GM18511 (cell line): ENCODE results near the gene CPS1.

Experiments
- ATAC-seq: cut with Tn5 transposase; IDR thresholded peaks from one replicate; pipeline ENCODE4 v1.9.1; 2021; ENCODE audit warnings: mild to moderate bottlenecking, moderate library complexity; ENCODE audit not compliant: unreplicated experiment

The CPS1 gene

DNA sequence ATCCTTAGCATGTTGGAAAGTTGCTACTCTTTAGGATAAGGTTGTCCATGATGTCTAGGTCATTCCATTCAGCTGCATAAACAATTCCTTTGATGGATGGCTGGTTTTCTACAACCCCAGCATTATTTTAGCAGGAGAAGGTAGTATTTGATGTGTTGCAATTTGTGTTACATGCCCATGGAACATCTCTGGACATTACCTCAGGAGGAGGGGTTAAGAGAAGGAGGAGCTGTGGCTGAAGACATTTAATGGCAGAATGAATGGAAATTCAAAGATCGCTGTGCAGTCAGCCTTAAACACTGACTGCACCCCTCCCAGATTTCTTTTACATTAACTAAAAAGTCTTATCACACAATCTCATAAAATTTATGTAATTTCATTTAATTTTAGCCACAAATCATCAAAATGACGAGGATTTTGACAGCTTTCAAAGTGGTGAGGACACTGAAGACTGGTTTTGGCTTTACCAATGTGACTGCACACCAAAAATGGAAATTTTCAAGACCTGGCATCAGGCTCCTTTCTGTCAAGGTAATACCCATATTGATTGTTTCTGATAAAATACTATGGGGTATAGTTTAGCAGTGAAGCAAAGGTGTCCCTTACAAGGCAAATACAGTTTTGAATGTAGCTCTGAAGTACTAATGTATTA lies at the start of gene CPS1:
Gene CPS1, plus strand, starts transcription at position 271 of the 652 bp plus-strand sequence. Its CDS starts 135 bp downstream, at position 406.
- no peak for ATAC-seq

DNA sequence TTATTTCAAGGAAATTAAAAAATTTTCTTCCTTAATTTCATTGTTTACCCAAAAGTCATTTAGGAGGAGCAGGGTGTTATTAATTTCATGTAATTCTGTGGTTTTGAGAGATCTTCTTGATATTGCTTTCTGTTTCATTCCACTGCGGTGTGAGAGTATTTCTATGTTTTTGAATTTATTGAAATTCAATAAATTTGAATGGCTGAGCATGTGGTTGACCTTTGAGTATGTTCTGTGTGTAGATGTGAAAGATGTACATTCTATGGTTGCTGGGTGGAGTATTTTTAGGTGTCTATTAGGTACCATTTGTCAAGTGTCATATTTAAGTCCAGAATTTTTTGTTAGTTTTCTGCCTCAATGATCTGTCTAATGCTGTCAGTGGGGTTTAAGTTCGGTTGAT lies 40.5 kb upstream of the CPS1 start:
- ATAC-seq: no peak

DNA sequence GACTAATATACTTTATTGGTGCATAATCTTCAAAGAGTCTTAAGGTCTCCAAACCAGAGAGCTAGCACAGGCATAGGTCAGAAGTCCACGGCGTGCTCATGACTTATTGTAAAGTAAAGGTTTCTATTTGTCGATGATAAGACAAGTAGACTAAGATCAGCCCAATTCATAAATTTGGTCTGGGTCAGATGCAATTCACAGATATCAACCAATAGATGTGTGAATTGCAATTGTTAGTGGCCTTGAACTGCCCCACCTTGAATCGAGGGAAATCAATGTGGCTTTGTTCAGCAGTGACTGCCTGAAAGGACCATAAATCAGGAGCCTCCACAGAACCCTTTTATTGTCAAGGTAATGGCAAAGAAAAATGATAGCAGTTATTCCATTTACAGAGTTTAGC lies 39.1 kb upstream of the CPS1 start:
- no peak for ATAC-seq

DNA sequence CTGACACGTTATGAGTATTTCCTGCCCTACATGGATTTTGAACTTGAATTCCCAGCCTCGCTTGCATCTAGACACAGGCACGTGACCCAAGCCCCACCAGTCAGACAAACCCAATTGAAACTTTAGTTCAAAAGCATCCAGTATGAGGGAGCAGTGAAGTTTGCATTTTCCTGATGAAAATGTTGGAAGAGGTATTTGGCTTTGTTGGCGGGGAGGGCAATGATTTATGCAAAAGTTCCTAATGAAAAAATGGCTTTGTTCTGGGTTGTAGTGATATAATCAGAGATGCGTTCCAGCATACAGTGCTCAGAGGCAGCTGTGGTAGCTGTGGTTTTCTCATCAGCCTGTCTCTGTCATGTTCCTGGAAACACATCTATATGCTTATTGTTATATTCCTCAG lies 36.8 kb upstream of the CPS1 start:
- no peak for ATAC-seq

DNA sequence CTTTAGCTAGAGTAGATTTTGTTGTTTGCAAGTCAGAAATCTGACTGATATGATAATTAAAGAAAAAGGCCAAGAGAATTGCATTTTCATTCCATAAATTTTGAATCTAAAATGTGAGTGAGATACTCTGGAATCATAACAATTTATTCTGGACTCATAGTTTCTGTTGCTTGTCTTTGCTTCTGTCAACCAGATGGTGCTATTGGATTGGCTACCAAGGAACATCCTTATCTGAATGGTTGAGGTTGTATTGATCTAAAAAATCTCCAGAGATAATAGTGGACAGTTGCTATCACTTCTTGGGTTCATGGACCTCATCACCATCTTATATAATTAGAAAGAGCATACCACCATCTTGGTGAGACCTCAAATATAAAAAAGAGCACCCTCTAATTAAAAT lies 34.0 kb upstream of the CPS1 start:
- ATAC-seq: no peak

DNA sequence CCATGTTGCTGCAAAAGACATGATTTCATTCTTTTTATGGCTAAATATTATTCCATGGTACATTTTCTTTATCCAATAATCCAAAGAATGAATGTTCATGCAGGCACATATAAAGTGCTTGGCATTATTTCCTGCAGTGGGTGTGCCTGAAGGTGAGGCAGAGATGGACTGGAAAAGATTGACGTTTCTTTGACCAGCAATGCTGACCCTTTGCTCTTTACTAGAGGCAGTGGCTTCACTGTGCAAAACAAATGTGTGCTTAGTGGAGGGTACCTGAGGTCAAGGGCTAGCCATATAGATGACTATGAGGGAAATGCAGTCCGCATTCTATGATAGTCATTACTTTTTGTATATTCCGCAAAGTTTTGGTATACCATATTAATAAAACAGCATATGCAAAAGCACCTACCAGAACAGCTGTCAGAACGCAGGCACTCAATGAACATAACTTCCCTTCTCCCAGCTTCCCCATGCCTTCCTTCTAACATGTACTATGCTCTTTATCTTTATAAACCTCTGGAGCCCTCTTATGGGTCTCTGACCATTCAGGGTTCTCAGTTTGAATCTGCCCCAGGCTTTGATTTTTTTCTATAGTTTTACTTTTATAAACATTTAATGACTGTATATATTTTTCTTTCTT lies 32.6 kb upstream of the CPS1 start:
- no peak for ATAC-seq

DNA sequence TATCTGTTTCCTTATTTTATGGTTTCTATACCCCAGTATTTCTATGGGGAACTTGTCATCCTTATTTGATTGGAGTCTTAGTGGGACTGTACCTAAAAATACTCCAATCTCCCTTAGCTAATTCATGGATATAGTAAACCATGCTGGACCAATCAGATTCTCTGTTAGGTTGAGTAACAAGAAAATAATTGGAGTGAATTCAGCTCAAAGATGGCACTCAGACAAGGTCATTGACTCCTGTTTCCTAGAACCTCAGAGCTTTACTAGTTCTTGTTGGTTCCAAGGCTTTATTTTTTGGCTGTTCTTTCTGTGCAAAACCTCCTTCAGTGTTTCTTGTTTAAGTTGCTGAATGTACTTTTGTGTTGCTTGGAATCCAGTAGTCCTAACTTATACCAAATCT lies 31.9 kb upstream of the CPS1 start:
- no peak for ATAC-seq

DNA sequence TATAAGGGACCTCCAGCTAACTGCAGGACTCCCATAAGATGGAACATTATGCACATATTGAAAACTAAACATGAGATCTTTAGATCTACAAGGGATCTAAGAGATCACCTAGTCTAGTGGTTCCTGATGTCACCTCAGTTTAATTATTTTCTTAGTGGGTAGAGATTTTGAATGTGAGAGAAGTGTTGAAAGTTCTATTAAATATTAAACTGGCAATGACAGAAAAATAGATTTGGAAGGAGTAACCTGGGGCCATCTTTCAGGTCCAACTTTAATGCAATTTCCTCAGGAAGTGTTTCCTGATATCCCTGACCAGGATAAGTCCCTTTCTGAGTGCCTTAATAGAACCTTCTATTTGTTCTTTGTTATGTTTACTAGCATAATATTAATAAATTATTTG lies 29.1 kb upstream of the CPS1 start:
- ATAC-seq: peak; percentile 73

DNA sequence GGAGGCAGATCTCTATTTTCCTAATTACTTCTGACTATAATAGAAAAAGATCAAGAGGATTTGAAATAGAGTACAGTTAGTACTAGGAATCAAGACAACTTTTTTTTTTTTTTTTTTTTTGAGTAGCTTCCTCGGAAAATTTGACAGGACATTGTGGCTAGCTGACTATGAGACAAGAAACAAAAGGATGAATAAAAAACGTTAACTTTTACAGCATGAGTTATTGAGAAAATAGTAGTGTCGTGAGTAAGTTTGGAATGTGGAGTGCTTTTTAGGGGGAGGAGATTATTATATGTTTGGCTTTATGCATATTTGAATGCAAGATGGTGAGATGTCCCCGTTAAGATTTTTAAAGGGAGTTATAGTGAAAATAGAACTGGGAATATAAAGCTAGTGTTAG lies 27.7 kb upstream of the CPS1 start:
- ATAC-seq: no peak

DNA sequence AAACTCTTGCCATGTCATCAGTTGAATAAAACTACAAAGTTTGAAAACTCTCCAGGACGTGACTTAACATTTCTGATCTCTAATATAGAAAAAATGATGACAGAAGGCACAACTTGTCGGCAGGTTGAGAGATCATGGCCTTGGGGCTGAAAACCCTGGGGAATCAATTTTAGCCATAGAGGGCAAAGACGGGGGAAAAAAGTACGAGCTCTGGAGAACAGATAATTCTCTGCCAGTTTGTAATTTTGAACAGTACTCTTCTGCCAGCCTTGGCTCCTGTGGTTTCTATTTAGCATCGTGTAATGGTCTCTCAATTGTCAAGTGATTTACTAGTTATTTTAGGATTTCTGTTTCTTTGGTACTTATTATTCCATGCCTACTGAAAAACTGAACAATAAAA lies 25.3 kb upstream of the CPS1 start:
- no peak for ATAC-seq

DNA sequence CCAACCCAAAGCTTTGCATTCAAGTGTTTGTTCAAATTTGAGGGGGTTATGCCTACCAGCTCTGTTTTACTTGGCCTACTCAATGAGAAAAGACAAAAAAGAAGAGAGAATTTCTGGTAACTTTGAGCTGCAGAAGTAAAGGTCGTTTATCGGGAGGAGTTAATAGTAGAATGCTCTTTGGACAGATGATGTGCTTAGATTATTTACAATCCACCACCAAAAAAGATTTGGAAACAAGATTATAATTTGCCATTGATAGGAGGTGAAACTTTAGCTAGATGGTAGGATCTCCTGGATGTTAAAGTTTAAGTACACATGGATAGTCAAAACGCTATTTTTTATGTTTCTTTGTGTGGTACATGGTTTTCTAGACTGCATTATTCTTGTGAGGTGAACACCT lies 24.9 kb upstream of the CPS1 start:
- no peak for ATAC-seq

DNA sequence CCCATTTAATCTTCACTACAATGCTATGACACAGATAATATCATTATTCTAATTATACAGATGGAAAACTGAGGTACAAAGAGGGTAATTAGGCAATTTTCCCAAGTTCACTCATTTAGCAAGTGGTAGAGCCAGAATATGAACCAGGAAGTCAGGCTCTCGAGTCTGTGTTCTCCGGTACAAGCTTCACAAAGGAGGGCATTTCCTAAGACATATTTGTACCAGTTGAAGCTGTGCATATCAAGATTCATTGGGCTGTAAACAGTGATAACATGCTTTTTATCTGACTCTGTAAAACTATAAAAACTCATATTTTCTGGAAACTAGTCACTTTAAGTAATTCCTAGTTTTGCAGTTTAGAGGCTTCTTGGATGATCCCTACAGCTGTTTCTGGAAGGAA lies 23.0 kb upstream of the CPS1 start:
- ATAC-seq: no peak

DNA sequence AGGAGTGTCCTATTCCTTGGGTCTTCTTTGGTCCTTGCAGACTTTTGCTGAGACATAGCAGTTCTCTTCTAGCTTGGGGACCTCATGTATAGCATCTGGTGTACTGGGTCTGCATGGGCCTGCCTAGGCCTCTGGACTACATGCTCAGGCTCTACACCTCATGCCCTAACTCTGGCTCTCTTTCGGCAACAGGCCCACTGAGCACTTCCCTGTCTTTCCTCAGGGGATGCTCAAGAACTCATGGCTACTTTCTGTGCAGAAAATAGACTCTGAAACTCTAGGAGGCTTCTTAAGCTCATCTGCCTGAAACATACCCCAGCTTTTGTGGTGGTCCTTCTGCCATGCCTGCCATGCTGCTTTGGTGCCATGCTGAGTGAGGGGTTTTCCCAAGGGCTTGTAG lies 21.5 kb upstream of the CPS1 start:
- ATAC-seq: no peak

DNA sequence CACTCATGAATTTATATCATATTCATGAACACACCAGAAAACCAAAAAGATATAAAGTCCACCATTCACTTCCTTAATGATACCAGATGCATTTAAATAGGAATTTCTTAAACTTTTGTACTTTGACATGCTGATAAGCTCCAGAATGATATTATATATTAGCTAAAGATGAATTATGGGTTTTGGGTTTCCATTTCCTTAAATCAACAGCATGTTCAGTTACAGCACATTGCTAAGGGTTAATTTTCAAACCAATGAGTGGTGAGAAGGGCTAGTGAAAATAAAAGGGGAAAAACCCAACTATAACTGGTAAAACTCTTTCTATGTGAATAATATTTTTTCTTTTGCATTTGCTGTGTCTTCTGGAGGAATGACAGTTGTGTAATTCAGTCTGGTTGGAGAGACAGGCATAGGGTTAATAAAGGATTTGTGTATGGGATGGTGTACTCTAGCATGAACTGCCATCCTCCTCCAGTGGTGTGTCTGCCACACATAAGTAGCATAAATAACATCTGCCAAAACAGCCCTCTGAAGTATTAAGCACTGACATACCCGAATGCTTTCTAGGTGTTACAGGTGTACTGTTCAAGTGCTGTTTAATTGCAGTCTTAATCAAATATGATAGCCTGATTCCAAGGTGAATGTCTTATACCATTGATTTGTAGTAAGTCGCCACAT lies 19.3 kb upstream of the CPS1 start:
- peak; percentile 72 for ATAC-seq

DNA sequence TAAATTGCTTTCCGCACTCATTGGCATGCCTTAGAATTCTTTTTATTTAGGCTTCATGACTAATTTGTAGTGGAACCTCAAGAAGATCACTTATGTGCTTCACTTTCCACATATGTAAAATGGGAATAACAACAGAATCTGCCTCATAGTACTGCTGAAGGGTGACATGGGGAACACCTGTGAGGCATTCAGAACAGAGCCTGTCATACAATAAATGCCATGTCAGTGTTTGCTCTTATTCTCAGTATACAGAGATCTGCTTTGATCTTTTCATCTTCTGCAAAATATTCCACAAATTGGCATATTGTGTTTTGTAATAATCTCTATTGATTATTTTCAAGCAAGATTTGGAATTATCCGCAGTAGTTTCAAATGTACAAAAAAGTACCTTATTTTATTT lies 17.4 kb upstream of the CPS1 start:
- ATAC-seq: no peak

DNA sequence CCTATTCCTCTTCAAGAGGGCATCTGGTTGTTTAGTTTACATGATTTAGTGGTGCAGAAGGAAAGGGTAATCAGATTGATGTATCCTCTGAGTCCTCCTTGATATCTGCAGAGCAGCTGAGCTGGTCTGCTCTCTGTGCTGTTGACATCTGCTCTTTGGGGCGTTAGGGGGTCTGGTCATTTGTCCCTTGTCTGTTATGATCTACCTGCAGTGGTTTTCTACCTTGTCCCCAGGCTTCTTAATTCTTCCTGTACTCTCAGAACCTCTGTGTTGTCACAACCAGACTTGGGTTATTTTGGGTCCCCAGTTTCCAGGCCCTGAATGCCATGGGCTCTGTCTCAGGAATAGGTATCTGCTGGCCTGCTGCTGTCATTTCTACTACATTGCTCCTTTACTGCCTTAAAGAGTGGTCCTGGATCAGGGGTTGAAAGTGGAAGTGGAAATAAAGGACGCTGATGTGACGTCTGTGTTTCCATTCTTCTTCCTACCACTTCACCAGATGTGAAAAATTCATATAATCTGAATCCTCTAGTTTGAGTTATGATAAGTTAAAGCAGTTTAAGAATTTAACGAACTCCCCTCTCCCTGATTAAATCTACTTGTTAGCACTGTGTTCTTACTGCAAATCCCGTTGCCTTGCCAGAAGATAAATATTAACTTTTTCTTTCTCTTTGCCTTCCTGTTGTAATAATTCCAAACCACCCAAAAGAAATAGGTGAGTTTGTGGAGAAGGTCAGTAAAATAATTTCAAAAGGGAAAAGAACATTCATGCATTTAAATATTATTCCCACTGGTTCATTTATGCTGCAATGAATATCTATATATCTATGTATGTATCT lies 16.6 kb upstream of the CPS1 start:
- peak; percentile 33 for ATAC-seq

DNA sequence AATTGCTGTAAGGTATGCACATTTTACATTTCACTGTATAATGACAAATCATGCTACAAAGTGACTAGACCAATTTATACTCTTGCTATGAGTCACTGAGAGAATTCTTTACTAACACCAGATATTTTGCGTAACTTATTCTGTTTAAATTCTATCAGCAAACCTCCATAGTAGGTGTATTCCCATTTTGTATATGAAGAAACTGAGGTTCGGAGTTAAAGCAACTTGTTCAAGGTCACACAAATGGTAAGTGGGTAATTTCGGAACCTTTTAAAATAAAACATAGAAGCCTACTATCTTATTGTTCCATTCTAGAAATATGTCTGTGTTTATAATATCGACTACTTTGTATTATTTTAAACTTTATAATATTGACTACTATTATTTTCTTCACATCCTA lies 15.9 kb upstream of the CPS1 start:
- no peak for ATAC-seq

DNA sequence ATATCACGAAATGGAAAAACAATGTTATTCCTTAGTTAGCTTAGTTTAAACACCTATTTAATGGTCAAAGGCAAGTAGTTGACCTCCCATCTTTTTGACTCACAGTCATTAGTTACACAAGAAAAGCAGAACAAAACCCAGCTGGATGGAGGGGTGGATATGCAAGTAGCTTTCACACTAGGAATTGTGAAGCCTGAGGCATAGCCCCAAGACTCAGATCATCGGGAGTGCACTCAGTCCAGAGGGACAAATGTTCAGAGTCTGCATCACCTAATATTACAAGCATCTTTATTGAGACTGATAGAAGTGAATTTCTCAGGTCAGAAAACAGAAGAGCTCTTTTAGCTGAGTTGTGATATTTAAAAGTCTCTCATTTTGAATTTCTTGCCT lies 15.5 kb upstream of the CPS1 start:
- ATAC-seq: no peak

DNA sequence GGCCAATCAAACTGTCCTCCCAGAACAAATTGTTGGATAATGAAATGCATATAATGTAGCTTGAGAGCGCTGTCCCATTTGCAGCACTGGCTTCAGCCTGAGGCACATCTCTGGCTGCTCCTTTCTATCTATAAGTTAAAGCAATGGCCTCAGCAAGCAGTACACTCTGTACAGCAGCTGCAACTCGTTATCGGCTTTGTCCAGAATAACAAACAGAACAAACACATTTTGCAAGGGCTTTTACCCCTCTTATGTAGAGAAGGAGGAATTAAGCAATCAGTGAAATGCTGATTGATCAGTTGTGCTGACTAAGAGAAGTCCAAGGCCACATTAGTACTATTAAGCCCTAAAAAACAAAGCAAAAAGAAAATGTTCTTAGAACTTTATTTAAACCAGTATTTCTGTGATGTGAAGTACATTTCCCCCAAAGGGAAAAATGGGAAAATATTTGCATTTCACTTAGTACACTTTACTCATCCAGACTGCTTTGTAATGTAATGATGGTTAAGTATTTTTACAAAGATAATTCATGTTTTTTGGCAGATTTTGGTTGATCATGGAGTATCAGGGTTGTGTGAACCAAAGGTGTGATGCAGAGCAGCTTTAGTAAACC lies 15.0 kb upstream of the CPS1 start:
- no peak for ATAC-seq

DNA sequence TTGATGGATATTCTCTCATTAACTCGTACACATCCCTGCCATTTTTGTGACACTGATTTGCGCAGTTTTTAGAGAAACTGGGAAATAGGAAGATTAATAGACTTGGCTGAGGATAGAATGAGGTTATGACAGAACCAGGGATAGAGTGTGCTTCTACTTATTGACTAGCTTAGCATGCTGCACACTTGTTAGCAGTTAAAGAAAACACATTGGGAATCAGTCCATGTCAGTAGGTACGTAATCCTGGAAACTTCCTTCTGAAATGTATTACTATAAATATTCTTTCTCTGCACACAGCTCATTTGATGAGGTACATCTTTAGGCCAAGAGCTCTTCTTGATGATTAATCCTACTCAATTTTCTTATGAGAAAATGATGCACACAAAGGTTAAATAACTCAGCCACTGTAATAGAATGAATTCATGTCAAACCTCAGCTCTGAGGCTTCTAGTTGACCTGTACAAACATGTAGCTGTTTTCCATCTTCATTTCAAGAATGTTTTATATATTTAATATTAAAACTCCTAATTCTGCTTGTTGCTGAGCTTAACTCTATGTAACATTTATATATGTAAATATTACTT lies 12.3 kb upstream of the CPS1 start:
- no peak for ATAC-seq

DNA sequence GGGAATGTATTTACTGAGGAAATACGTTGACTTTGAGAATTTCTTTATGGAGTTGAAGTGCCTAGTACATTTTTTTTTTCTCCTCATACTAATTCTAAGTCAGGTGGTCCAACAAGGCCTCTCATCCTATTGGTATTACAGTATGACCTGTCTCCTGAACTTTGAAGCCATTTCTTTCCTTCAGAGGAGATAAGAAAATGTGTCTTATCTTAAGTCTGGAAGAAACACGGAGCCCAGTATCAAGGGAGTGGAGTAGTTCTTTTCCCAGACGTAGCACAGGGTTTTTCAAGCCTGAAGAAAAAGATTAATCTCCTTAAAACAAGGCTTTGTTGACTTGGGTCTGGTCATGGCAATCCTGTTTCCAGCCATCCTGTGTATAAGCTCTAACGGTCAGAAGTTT lies 11.6 kb upstream of the CPS1 start:
- no peak for ATAC-seq
